Measurements from ENCODE around the gene ACTRT3.
"Not testable (repeated sequence)": the region's sequence is repeated elsewhere in the genome, so short reads cannot be mapped to it uniquely, and the experiment has no call there.

Gene ACTRT3

DNA sequence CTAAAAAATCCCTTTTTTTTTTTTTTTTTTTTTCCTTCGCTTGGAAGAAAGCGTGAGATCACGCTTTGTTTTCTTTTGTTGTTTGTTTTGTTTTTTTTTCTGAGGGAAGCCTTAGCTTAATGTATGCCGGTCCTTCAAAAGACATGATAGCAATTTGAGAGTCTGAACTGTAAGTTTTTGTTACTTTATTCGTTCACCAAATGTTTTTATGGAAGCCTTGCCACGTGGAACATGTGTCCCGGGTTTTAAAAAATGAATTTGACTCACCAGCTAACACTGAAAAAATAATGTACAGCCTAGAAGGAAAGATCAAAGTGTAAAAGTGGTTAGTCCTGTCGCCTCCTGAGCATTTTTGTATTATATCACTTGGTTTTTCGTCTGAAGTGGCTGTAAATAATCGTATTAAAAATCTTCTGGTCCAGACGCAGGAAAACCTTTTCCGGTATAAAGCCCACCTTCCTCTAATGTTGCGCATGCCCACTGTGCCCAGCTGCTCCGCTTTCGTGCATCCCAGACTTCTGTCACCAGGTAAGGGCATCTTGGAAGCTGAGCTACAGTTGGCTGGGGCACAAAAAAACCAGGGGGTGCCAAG, 3.0 kb upstream of the ACTRT3 start:
- peak; percentile 76 for DNase-seq

DNA sequence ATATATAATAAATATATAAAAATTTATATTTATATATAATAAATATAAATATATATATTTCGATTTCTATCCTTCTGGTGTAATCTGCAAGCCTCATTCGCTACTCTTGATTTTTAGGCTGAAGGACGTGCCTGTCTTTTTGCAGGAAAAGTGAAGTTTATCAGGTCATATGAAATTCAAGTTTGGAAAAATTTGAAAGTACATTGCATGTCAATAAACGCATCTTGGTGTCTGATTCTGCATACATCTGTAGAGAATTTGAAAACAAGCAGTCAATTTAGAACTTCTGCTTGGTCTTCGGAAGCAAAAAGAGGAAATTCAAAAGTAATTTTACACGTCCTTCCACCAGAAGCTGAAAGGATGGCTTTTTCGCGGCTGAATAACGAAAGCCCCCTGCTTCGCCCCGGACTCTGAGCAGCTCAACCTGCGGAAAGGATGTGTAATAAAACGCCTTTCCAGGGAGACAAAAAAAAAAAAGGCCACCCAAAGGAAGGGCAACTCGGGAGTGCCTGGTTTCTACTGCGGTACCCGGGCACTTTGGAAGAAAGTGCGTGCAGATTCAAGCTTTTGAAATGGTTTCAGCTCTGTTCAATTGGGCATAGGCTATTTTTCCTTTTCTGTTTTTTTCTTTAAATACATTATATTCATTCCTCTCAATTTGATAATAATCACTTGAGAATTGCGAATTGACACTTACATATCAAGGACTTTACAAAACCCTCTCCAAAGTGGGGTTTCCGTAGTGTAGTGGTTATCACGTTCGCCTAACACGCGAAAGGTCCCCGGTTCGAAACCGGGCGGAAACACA, 2.3 kb upstream of the ACTRT3 start:
- peak; percentile 64 for DNase-seq

DNA sequence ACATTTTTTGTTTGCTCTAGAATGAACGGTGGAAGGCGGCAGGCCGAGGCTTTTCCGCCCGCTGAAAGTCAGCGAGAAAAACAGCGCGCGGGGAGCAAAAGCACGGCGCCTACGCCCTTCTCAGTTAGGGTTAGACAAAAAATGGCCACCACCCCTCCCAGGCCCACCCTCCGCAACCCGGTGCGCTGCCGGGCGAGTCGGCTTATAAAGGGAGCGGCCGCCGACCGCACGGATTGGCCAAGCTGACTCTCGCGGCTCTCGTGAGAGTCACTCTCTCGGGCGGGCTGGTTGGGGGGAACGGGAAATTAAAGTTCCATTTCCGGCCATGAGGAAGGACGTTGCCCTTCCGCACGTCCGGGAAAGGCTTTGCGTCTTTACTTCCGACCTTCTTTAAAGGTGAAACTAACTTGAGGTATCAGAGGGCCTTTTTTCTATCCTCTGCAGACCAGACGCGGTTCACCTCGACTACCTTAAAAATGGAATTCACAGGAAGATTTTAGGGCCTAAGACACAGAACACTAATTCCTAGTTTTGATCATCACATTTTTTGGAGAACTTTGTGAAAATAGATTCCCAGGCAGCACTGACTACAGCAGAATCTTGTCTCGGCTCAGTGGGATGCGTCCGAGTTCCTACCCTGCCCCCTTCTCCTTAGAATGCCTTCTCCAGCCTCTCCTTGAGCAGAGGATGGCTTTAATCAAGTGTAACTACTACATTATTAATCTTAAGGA, 4.3 kb downstream of the ACTRT3 start, which contains the start of gene TERC:
TSS of gene TERC (minus strand) at position 179 of the 731 bp plus-strand sequence.
- peak; percentile 94 for DNase-seq

DNA sequence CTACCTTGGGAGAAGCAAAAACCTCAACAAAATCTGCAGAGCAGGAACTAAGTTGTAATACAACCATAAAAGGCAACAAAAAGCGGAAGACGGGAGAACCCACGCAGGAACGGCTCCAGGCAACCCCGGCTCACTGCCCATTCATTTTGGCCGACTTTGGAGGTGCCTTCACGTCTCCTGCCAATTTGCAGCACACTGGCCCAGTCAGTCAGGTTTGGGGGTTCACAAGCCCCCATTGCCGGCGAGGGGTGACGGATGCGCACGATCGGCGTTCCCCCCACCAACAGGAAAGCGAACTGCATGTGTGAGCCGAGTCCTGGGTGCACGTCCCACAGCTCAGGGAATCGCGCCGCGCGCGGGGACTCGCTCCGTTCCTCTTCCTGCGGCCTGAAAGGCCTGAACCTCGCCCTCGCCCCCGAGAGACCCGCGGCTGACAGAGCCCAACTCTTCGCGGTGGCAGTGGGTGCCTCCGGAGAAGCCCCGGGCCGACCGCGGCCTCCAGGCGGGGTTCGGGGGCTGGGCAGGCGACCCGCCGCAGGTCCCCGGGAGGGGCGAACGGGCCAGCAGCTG, 5.0 kb downstream of the ACTRT3 start:
- DNase-seq, result peak; percentile 76

DNA sequence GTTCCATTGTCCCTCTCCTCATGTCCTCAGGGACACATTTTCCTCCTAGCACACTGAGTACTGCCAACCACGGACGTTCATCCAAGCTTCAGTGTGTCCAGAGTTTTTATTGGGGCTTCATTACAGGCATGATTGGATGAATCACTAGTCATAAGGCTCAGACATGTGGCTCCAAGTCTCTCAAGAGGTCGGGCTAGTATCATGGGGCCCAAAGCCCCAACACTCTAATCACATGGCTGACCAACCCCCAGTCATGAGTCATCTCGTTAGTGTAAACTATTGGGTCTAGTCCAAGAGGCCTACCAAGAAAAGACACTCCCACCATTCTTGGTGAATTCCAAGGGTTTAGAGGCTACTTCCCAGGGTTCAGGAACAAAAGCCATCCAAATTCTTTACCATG, 8.9 kb downstream of the ACTRT3 start:
- DNase-seq, result no peak

DNA sequence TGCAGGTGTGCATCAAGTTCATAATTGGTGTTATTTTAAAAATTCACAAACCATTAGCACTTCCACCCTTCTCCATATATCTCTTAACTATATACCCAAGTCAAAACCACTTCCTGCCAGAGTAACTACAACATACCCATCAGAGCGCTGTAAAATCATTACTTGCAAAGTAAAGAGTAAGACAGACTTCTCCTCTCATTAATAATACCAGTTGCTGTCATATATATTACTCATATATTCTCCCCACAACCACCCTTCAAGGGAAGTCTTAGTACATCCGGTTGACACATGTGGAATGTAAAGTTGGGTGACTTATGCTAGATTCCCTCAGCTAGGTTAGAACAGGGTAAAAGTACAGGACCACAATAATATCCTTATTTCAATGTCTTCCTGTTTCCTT, 10.1 kb downstream of the ACTRT3 start:
- no peak for DNase-seq

DNA sequence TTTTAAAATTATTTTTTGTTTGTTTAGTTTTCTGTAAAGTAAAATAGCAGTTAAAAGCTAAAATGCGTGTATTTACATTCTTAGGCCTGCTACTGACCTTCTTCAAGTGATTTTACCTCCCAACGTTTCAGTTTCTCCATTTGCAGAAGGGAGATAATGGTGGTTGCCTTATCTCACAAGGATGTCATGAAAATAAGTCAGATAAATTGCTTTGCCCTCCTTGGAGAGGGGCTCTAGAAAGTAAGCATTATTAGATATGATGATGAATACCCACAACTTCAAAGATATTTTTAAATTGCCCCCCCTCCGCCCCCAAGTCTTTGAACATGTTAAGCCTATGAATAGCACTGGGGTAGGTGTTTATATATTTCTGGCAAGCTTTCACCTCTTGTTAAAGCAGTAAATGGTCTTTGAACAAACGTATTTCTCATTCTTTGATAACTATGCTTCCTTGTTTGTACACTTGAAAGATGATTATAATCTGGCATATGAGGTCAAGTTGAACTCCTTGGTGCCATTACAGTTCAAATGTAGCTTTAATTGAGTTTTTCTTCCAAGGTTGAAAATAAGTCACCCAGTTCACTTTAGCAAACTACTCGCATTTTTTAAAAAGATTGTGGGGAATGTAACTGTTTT, 10.9 kb downstream of the ACTRT3 start:
- no peak for DNase-seq

DNA sequence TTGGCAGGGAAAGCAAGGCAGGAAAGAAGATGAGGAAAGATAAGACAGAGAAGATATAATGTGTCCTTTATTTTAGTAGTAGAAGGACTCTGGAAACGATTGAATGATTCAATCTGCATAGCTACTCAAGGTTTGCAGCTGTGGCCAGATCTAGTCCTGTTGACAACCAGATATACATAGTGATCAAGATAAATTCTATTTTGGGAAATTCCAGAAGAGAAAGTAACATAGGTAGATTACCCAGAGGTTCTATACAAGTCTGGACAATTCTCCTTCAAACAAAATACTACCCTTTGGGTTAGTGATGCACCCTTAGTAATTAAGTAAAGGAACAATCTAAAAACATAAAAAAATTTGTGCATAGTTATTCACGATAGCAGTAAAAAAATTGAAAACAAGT, 13.9 kb downstream of the ACTRT3 start:
- no peak for DNase-seq

DNA sequence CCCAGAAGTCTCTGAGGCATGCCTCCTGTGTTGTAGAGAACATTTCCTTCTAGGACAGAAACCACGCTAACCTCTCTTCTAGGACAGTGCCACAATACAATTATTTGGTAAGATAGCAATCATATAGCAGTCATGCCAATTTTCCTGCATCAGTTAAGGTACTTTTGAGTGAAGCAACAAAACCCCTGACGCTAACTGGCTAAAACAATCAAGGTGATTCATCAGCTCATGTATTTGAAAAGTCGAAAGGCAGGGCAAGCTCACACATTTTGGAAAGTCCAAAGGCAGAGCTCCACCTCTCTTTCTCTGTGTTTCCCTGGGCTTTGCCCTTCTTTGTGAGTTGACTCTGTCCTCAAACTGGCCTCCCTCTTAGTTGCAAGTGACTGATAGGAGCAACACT, 14.7 kb downstream of the ACTRT3 start:
- DNase-seq, result no peak

DNA sequence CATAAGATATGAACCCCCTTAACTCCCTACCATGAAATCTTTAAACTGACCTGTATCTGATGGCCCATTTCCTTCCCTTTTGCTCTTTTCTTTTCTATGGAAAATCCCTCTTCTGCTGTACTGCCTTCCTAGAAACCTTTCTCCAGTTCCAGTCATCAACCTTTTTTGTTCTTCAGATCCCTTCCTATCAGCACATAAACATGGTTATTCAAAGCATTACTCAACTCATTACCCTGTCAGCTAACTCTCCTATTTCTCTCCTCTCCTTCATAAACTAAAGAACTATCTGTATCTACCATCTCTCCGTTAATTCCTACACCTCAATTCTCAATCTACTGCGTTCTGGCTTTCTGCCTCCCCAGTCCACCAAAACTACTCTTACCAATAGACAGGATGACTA, 17.5 kb downstream of the ACTRT3 start:
- no peak for DNase-seq

DNA sequence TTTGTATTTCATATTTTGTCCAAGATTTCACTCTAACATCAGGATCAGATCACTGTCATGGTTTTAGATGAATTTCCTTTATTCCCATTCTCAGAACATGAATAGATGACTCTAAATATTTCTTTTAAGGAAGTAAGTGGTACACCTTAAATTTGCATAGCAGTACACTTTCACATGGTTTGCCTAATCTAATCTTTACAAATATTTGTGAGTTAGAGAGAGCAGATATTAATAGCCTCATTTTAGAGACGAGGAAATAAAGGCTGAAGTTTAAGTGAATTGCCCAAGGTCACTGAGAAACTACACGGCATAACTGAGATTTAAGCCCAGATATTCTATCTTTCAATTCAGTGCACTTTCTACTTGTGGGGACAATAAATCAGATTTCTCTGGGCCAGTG, 18.7 kb downstream of the ACTRT3 start:
- DNase-seq, result no peak

DNA sequence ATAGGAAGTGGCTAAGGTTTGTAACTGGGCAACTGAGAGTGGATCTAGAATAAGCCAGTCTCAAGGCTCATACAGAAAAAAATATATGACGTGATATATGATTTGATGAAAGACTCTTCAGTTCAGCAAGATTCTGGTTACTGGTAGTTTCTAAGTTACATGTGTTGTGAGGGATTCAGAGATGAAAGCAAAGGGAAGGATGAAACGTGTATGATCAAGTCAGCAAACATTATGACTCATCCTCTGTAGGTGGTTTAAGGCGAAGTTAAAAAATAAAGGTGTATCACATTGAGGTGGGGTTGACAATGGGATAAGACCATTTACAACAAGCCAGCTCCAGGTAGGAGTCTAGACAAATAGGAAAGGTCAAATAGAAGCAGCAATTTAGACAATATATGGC, 20.7 kb downstream of the ACTRT3 start:
- DNase-seq, result no peak

DNA sequence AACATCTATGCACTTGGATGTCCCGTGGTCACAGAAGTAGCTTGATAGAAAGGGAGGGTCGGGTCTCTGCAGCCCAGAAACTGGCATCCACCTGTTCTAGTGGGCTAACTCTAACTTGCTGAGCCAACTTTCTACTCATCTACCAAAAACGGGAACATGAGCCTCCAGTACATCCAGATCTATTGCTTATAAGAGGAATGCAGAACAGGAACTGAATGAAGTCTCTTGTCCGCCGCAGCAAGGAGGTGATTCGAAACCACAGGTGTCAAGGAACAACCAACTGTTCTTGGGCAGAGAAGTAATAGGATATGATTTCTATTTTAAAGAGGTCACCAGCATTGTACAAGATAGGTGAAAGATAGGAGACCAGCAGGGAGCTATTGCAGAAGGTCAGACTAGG, 22.4 kb downstream of the ACTRT3 start:
- no peak for DNase-seq

DNA sequence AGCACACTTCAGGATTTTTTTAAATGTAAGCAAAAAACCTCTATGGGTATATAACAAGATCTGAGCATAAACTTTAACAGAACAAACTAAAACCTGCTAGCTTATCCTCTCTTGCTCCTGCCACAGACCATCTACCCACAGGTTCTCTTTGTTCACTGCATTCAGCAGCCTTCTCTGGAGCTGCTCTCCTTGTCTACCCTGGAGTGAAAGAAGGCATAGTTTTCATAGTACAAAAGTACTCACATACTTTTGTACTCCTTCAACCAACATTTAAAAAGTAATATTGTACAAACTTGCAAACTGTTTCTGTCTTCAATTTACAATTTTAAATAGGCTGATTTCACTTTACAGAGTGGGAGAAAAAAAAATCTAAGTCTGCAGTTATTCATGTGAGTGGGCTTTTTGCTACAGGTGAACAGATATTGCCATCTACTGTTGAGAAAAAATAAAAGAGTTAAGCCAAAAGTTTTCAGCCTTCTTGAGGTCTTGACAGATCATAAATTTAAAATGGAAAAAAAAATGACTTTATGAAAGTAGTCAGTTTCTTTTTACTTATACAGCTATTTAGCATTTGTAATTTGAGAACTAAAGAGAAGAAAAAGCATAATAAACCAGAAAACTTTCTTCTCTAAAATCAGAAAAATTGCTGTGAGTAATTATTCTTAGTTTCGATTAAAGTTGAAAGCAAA, 24.9 kb downstream of the ACTRT3 start:
- no peak for DNase-seq

DNA sequence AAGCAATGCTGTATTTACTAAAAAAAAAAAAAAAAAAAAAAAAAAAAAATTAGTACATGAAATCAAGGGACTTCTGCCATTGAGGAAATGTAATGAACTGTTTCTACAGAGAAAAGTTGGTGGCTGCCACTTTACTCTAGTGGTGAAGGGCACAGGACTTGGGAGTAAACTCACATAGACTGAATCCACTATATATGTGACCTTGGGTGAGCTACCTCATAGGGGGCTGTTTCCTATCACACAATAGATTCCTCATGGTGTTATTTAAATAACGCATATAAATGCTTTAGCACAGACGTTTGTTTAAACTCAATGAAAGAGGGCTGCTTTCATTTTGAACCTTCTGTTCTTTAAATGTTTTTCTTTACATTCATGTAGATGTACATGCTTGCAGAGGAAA, 30.3 kb downstream of the ACTRT3 start:
- DNase-seq, result no peak

DNA sequence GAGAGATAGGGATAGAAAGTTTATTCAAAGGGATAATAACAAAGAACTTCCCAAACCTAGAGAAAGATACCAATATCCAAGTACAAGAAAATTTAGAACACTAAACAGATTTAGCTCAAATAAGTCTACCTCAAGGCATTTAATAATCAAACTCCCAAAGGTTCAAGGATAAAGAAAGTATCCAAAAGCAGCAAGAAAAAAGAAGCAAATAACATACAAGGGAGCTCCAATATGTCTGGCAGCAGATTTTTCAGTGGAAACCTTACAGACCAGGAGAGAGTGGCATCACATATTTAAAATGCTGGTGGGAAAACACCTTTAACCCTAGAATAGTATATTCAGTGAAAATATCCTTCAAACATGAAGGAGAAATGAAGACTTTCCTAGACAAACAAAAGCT, 37.5 kb downstream of the ACTRT3 start:
- DNase-seq, result not testable (repeated sequence)

DNA sequence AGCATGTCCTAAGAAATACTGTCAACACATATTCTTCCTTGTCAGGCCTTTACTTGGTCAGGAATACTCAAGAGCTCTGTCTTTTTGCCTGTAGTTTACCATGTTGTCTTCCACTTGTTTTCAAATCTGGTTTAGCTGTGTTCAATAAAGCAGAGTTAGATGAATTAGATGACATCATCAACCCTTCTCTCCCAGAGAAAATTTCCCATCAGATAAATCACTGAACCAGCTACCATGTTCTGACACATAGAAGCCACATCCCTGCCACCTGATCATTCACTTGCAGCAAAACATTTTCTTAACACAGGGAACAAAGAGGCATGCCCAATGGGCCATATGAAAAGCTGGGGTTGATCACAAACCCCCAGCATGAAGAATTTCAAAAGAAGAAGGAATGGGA, 46.6 kb downstream of the ACTRT3 start:
- no peak for DNase-seq

DNA sequence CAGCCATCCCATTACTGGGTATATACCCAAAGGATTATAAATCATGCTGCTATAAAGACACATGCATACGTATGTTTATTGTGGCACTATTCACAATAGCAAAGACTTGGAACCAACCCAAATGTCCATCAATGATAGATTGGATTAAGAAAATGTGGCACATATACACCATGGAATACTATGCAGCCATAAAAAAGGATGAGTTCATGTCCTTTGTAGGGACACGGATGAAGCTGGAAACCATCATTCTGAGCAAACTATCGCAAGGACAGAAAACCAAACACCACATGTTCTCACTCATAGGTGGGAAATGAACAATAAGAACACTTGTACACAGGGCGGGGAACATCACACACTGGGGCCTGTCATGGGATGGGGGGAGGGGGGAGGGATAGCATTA, 50.9 kb downstream of the ACTRT3 start:
- DNase-seq, result not testable (repeated sequence)
